SK-N-SH (cell line): ENCODE results near the gene POLN.

Experiments used
- SMC3 ChIP-seq: IDR thresholded peaks from 2 replicates; pipeline ENCODE4 v1.6.1; 2012; ENCODE audit warnings: low read depth, low read length, improper control_type of control experiment
- YY1 ChIP-seq: IDR thresholded peaks from 2 replicates; pipeline ENCODE4 v1.4.0; 2012; ENCODE audit warnings: low read depth, mild to moderate bottlenecking
- TF ChIP-seq, protein P1 (sequence below): fragments of 200-600 bp; sonication (generic); IDR thresholded peaks from 2 replicates; pipeline ENCODE4 v1.6.1; 2017; ENCODE audit warnings: antibody characterized with exemption, mild to moderate bottlenecking, moderate library complexity
- TF ChIP-seq, protein P2 (sequence below): IDR thresholded peaks from 2 replicates; pipeline ENCODE4 v1.4.0; 2012; ENCODE audit warnings: low read depth

DNA sequence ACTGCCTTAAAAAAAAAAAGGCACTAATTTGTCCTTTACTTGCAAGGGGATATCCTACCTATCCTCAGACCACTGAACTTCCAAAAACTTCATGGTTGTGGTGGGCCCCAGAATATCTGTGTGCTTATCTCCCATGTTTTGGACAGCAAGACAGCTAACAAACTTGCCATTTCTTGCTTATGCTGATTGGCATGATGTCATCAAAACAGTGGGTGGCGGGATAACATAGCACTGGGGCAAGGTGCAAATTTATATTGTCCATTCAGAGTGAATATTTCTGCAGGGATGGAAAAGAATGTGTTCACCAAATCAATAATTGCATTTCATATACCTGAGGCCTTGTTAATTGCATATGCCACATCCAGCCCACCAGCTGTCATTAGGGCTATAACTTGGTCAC, 23.5 kb downstream of the POLN start:
- TF ChIP-seq, protein P1, sequence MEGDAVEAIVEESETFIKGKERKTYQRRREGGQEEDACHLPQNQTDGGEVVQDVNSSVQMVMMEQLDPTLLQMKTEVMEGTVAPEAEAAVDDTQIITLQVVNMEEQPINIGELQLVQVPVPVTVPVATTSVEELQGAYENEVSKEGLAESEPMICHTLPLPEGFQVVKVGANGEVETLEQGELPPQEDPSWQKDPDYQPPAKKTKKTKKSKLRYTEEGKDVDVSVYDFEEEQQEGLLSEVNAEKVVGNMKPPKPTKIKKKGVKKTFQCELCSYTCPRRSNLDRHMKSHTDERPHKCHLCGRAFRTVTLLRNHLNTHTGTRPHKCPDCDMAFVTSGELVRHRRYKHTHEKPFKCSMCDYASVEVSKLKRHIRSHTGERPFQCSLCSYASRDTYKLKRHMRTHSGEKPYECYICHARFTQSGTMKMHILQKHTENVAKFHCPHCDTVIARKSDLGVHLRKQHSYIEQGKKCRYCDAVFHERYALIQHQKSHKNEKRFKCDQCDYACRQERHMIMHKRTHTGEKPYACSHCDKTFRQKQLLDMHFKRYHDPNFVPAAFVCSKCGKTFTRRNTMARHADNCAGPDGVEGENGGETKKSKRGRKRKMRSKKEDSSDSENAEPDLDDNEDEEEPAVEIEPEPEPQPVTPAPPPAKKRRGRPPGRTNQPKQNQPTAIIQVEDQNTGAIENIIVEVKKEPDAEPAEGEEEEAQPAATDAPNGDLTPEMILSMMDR, result no peak
- TF ChIP-seq YY1, result no peak
- TF ChIP-seq SMC3, result no peak
- TF ChIP-seq, protein P2, sequence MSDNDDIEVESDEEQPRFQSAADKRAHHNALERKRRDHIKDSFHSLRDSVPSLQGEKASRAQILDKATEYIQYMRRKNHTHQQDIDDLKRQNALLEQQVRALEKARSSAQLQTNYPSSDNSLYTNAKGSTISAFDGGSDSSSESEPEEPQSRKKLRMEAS, result no peak
